ENCODE results near the gene UNCX.

DNA sequence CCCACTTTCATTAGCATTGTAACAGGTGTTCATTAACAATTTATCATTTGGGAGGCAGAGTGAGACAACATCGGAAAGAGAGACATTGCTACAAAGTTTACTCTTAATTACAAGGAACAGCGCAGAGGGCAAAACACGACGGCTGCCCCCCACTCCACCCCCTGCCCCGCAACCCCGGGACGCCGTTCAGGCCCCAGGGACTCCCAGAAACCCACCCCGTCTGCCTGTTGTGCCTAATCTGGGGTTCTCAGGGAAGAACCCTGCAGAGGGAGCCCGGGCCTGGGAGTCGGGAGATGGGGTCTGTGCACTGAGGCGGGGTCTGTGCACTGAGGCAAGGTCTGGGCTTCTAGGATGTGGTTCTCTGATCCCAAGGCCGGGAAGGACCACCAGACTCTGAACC, 25.2 kb downstream of the UNCX start:
- TF ChIP-seq CTCF (IDR thresholded peaks at IDR 0.05; ENCODE audit: low read depth, low read length, poor library complexity, severe bottlenecking) (no peak), EZH2phosphoT487 (IDR thresholded peaks at IDR 0.05; ENCODE audit: borderline replicate concordance, low read length) (no peak)

All from DOHH2 (cell line).